K562 (cell line): ENCODE measurements around the gene AMTN. TPM values are rescaled to one million over a fixed set of nuclear protein-coding genes. Genes with fewer than 3 reads are reported as not detected.

Source experiments
- ATAC-seq: fragments of 200-7000 bp; cut with Tn5 transposase; 3 replicates; pipeline ENCODE4 v1.9.1; 2020; ENCODE audit warnings: moderate library complexity
- BruUV-seq: library from RNA; stranded (reverse); fragments of 400-500 nt; replicated peaks from 2 replicates; lab custom pipeline; 2021; lab: Mats Ljungman, UMichigan
- CTCF ChIA-PET: fragments of 300-600 bp; formaldehyde crosslinking; extraction: SDS; loops from one replicate; lab custom pipeline; 2021; ENCODE audit warnings: low intra/inter-chr PET ratio; lab: Yijun Ruan, JAX
- POLR2A ChIA-PET: fragments of 300-600, 350-650 bp; sonication (Branson Sonifier 250); formaldehyde crosslinking; extraction: SDS; loops from one replicate; lab custom pipeline; 2021; ENCODE audit warnings: antibody characterized with exemption, inconsistent platforms; lab: Yijun Ruan, JAX
- DNase-seq, 4 experiments: peaks; one replicate each; pipeline versions ENCODE4 v3.0.0 to v3.0.0-alpha.2; 2011 to 2018; ENCODE audit warnings: low spot score in 3 of 4, mixed read lengths in 3 of 4; ENCODE audit errors: extremely low read depth in 1 of 4
- FAIRE-seq: peaks from 2 replicates; lab custom pipeline; 2011; peaks lifted over from hg19 to GRCh38; lab: Jason Lieb, UNC
- H2AFZ ChIP-seq: 2 replicates; pipeline ENCODE4 v1.6.0; 2011; ENCODE audit warnings: low read depth, low read length, control low read depth, inconsistent platforms
- H3K27ac ChIP-seq: fragments of 200-600 bp; 3 replicates; pipeline ENCODE4 v1.8.0; 2011; ENCODE audit warnings: low read depth, mild to moderate bottlenecking, control low read depth, inconsistent platforms, low read length, moderate library complexity, mixed read lengths; ENCODE audit errors: extremely low read depth
- H3K27me3 ChIP-seq, 2 experiments: fragments of 300-600 bp in 1 of 2; 2 replicates in 1 of 2; 3 replicates in 1 of 2; pipeline versions ENCODE4 v1.6.0 to v1.8.0; 2011; ENCODE audit warnings: inconsistent platforms in 2 of 2, low read length in 2 of 2, mild to moderate bottlenecking in 1 of 2, mixed read lengths in 1 of 2, moderate library complexity in 1 of 2; ENCODE audit not compliant: control insufficient read depth in 2 of 2, insufficient read depth in 2 of 2
- H3K36me3 ChIP-seq: fragments of 300-600 bp; 3 replicates; pipeline ENCODE4 v1.8.0; 2011; ENCODE audit warnings: mild to moderate bottlenecking, low read length, inconsistent platforms; ENCODE audit not compliant: control insufficient read depth, insufficient read depth
- H3K4me1 ChIP-seq, 2 experiments: fragments of 200-600 bp in 1 of 2; replicated peaks in 1 of 2; 2 replicates in 1 of 2; 3 replicates in 1 of 2; pipeline versions ENCODE4 v1.5.1 to v1.8.0; 2011; ENCODE audit warnings: inconsistent platforms in 2 of 2, low read length in 2 of 2, mild to moderate bottlenecking in 1 of 2, mixed read lengths in 1 of 2, moderate library complexity in 1 of 2; ENCODE audit not compliant: control insufficient read depth in 2 of 2, insufficient read depth in 2 of 2
- H3K4me2 ChIP-seq: 2 replicates; pipeline ENCODE4 v1.6.1; 2011; ENCODE audit warnings: low read length, control low read depth, inconsistent platforms, mixed read lengths; ENCODE audit not compliant: insufficient read depth
- H3K4me3 ChIP-seq: fragments of 200-600 bp; sonication (generic), shearing (Covaris generic); 2 replicates; pipeline ENCODE4 v1.5.1; 2016; ENCODE audit warnings: control low read depth, inconsistent platforms
- H3K79me2 ChIP-seq: fragments of 200-600 bp; 3 replicates; pipeline ENCODE4 v1.8.0; 2011; ENCODE audit warnings: low read length, inconsistent platforms; ENCODE audit not compliant: control insufficient read depth, insufficient read depth
- H3K9ac ChIP-seq, 2 experiments: 2 replicates each; pipeline versions ENCODE4 v1.6.0 to v1.6.1; 2011; ENCODE audit warnings: low read depth in 2 of 2, low read length in 2 of 2, control low read depth in 1 of 2, inconsistent platforms in 1 of 2, mild to moderate bottlenecking in 1 of 2, mixed read lengths in 1 of 2; ENCODE audit not compliant: insufficient read depth in 1 of 2
- H3K9me1 ChIP-seq: one replicate; pipeline ENCODE4 v1.6.0; 2011; ENCODE audit warnings: inconsistent platforms, mild to moderate bottlenecking, low read length, moderate library complexity; ENCODE audit not compliant: control insufficient read depth, insufficient read depth
- H3K9me3 ChIP-seq: replicated peaks from 2 replicates; pipeline ENCODE4 v1.5.1; 2011; ENCODE audit warnings: low read depth, low read length, inconsistent platforms; ENCODE audit not compliant: control insufficient read depth, insufficient read depth
- H4K20me1 ChIP-seq: replicated peaks from 2 replicates; pipeline ENCODE4 v1.6.1; 2011; ENCODE audit warnings: low read length, inconsistent platforms, mixed read lengths; ENCODE audit not compliant: control insufficient read depth, insufficient read depth
- BCOR ChIP-seq: fragments of 450-650 bp; IDR thresholded peaks from 2 replicates; pipeline ENCODE4 v1.6.1; 2016
- CBFA2T2 ChIP-seq: fragments of 450-650 bp; conservative IDR thresholded peaks from 2 replicates; pipeline ENCODE4 v1.6.1; 2017; ENCODE audit warnings: mild to moderate bottlenecking
- HDAC8 ChIP-seq: fragments of 450-650 bp; IDR thresholded peaks from 2 replicates; pipeline ENCODE4 v1.6.1; 2016; ENCODE audit warnings: mild to moderate bottlenecking, missing genetic modification characterization, moderate library complexity, missing compliant biosample characterization
- MCM5 ChIP-seq: fragments of 450-650 bp; IDR thresholded peaks from 2 replicates; pipeline ENCODE4 v1.6.1; 2016; ENCODE audit warnings: low read depth
- PHF21A ChIP-seq: fragments of 450-650 bp; IDR thresholded peaks from 2 replicates; pipeline ENCODE4 v1.6.1; 2017; ENCODE audit warnings: low read depth, borderline replicate concordance
- POLR2H ChIP-seq: IDR thresholded peaks from 2 replicates; pipeline ENCODE4 v1.6.1; 2016; ENCODE audit warnings: missing genetic modification characterization, low read depth, mild to moderate bottlenecking, control low read depth, missing compliant biosample characterization, moderate library complexity
- SIX5 ChIP-seq, 2 experiments: IDR thresholded peaks; 2 replicates each; pipeline ENCODE4 v1.6.1; 2011; ENCODE audit warnings: low read length in 2 of 2, borderline replicate concordance in 1 of 2, low read depth in 1 of 2, mild to moderate bottlenecking in 1 of 2, moderate library complexity in 1 of 2; ENCODE audit not compliant: insufficient read depth in 1 of 2
- ZFP1 ChIP-seq: fragments of 450-650 bp; formaldehyde crosslinking; IDR thresholded peaks from 2 replicates; pipeline ENCODE4 v1.4.0; 2020; ENCODE audit warnings: mild to moderate bottlenecking, mixed read lengths
- ZNF830 ChIP-seq: fragments of 250-450 bp; sonication (Bioruptor Pico); IDR thresholded peaks from 2 replicates; pipeline ENCODE4 v1.5.0; 2021; ENCODE audit warnings: mild to moderate bottlenecking
- WGBS: fragments of 100-300 bp; shearing (Covaris generic); methylation state at CpG from one replicate; pipeline ENCODE4 v1.1.6; 2016; ENCODE audit warnings: low coverage, mixed read lengths; ENCODE audit not compliant: insufficient coverage; ENCODE audit errors: missing lambda C conversion rate; 5-methylcytosine and 5-hydroxymethylcytosine counted together
- in situ Hi-C: fragments of 300-500 bp; cut with MboI; formaldehyde crosslinking; loops from 4 replicates; pipeline ENCODE4 v1.15.0; 2018; ENCODE audit warnings: inconsistent platforms, mixed read lengths
- intact Hi-C: fragments of 100-400 bp; cut with micrococcal nuclease; formaldehyde crosslinking; loops from 2 replicates; pipeline ENCODE4 v1.14.2; 2022
- polyA plus RNA-seq, 8 experiments: library from polyadenylated mRNA; depleted of rRNA in 4 of 8; stranded (reverse) in 5 of 8; unstranded in 3 of 8; fragments of >200 nt; fragmentation: Nextera tagmentation in 2 of 8; fragmentation: Illumina TruSeq in 1 of 8; extraction: Ambion mirVana in 2 of 8; extraction: Trizol in 1 of 8; gene quantifications; 2 replicates each; pipeline versions ENCODE4 v1.2.1 to v1.2.3, GENCODE V29; 2011 to 2014; ENCODE audit warnings: inconsistent platforms in 1 of 8, missing spikeins in 1 of 8
- total RNA-seq, 7 experiments: library from RNA; depleted of rRNA in 6 of 7; stranded (reverse); fragments of >200 nt in 6 of 7; fragmentation: Illumina TruSeq in 2 of 7; extraction: Trizol in 2 of 7; gene quantifications; 2 replicates each; pipeline versions ENCODE4 v1.2.1 to v1.2.3, GENCODE V29; 2011 to 2021; ENCODE audit warnings: low replicate concordance in 1 of 7
- TF ChIP-seq, protein P1 (sequence below): fragments of 450-650 bp; formaldehyde crosslinking; IDR thresholded peaks from 2 replicates; pipeline ENCODE4 v1.4.0; 2022; ENCODE audit warnings: mild to moderate bottlenecking, moderate library complexity
- TF ChIP-seq, protein P2 (sequence below): IDR thresholded peaks from 2 replicates; pipeline ENCODE4 v1.6.1; 2011; ENCODE audit warnings: borderline replicate concordance, low read depth, mild to moderate bottlenecking, moderate library complexity, low read length; ENCODE audit not compliant: insufficient read depth, poor library complexity, severe bottlenecking
- TF ChIP-seq, protein P3 (sequence below): fragments of 200-800 bp; sonication (Bioruptor generic); IDR thresholded peaks from 2 replicates; pipeline ENCODE4 v1.6.1; 2017; ENCODE audit warnings: missing genetic modification characterization, missing compliant biosample characterization
- TF ChIP-seq, protein P4 (sequence below): sonication (generic); formaldehyde crosslinking; IDR thresholded peaks from 2 replicates; pipeline ENCODE4 v1.8.0; 2022; ENCODE audit warnings: mild to moderate bottlenecking, missing genetic modification reagents
- TF ChIP-seq, protein P5 (sequence below), 2 experiments: fragments of 450-650 bp; IDR thresholded peaks; 2 replicates each; pipeline ENCODE4 v1.6.1; 2016

The AMTN gene
- total and polyA plus RNA-seq, 9 of the 15 experiments (the other 6 are each of a cell fraction or from before 2014, with no cell fraction given): not detected

DNA sequence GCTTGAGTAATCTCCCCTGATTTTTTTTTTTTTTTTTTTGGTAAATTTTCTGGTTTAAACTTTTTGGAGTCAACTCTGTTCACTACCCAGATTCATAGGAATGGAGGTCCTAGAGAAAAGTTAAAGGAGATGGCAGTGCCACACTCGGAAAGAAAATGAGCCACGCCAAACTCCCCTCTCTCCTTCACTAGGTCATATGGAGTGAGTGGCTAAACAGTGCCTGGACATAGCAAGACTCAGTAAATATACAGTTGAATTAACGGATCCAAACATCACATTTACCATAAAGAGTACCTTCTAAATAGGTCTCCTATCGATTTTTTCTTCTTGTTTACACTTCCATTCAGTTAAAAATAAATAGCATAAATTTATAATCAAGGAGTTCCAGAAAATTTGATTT is 13.6 kb upstream of the AMTN start:
- Histone ChIP-seq H3K9me1 (no peaks in the 10 kb centered on the region), H3K4me3 (no peak overlapping the region), H3K27me3 (no peaks in the 10 kb centered on the region), H2AFZ (no peak overlapping the region), H3K9me3 (no peaks in the 10 kb centered on the region), H3K36me3 (no peaks in the 10 kb centered on the region), H4K20me1 (no peaks in the 10 kb centered on the region), H3K79me2 (no peaks in the 10 kb centered on the region), H3K4me1 (no peaks in the 10 kb centered on the region), H3K9ac (no peak overlapping the region), H3K27ac (no peak overlapping the region), H3K4me2 (no peak overlapping the region)
- ATAC-seq: no peak
- BruUV-seq: no TSS peak
- FAIRE-seq: no peak
- in situ Hi-C loops: loop anchor here (25.0 kb wide), 1 partner anchor 817 kb away; no protein-coding TSS in a partner anchor
- intact Hi-C loops: loop anchor here (5.0 to 10.0 kb wide), 2 partner anchors 812 to 1190 kb away; no protein-coding TSS in a partner anchor
- 3% methylated on average over 4 of the region's 4 CpGs for WGBS
- ChIA-PET POLR2A (interaction anchor here (0.7 kb wide), 1 partner anchor 22 kb away, joined by 3 read pairs; no protein-coding TSS in a partner anchor), CTCF (interaction anchor here (0.5 to 1.2 kb wide), 2 partner anchors 815 to 1208 kb away, joined by 3 read pairs; no protein-coding TSS in a partner anchor)
- DNase-seq: no peak
- TF ChIP-seq CBFA2T2 (no peak), ZNF830 (CRISPR knock-in tag) (no peak), ZFP1 (CRISPR knock-in tag) (no peak), POLR2H (no peak), BCOR (no peak), MCM5 (no peak), PHF21A (no peak), HDAC8 (tag) (no peak), SIX5 (IDR thresholded peaks at IDR 0.05; ENCODE audit: borderline replicate concordance in 1 of 2, insufficient read depth in 1 of 2, low read depth in 1 of 2, low read length in 2 of 2) (no peak)
- TF ChIP-seq, protein P1, sequence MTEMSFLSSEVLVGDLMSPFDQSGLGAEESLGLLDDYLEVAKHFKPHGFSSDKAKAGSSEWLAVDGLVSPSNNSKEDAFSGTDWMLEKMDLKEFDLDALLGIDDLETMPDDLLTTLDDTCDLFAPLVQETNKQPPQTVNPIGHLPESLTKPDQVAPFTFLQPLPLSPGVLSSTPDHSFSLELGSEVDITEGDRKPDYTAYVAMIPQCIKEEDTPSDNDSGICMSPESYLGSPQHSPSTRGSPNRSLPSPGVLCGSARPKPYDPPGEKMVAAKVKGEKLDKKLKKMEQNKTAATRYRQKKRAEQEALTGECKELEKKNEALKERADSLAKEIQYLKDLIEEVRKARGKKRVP: no peak
- TF ChIP-seq, protein P2, sequence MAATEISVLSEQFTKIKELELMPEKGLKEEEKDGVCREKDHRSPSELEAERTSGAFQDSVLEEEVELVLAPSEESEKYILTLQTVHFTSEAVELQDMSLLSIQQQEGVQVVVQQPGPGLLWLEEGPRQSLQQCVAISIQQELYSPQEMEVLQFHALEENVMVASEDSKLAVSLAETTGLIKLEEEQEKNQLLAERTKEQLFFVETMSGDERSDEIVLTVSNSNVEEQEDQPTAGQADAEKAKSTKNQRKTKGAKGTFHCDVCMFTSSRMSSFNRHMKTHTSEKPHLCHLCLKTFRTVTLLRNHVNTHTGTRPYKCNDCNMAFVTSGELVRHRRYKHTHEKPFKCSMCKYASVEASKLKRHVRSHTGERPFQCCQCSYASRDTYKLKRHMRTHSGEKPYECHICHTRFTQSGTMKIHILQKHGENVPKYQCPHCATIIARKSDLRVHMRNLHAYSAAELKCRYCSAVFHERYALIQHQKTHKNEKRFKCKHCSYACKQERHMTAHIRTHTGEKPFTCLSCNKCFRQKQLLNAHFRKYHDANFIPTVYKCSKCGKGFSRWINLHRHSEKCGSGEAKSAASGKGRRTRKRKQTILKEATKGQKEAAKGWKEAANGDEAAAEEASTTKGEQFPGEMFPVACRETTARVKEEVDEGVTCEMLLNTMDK: no peak
- TF ChIP-seq, protein P3, sequence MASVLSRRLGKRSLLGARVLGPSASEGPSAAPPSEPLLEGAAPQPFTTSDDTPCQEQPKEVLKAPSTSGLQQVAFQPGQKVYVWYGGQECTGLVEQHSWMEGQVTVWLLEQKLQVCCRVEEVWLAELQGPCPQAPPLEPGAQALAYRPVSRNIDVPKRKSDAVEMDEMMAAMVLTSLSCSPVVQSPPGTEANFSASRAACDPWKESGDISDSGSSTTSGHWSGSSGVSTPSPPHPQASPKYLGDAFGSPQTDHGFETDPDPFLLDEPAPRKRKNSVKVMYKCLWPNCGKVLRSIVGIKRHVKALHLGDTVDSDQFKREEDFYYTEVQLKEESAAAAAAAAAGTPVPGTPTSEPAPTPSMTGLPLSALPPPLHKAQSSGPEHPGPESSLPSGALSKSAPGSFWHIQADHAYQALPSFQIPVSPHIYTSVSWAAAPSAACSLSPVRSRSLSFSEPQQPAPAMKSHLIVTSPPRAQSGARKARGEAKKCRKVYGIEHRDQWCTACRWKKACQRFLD (CRISPR knock-in tag): no peak
- TF ChIP-seq, protein P4, sequence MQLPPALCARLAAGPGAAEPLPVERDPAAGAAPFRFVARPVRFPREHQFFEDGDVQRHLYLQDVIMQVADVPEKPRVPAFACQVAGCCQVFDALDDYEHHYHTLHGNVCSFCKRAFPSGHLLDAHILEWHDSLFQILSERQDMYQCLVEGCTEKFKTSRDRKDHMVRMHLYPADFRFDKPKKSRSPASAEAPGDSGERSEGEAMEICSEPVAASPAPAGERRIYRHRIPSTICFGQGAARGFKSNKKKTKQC (CRISPR knock-in tag): no peak
- TF ChIP-seq, protein P5, sequence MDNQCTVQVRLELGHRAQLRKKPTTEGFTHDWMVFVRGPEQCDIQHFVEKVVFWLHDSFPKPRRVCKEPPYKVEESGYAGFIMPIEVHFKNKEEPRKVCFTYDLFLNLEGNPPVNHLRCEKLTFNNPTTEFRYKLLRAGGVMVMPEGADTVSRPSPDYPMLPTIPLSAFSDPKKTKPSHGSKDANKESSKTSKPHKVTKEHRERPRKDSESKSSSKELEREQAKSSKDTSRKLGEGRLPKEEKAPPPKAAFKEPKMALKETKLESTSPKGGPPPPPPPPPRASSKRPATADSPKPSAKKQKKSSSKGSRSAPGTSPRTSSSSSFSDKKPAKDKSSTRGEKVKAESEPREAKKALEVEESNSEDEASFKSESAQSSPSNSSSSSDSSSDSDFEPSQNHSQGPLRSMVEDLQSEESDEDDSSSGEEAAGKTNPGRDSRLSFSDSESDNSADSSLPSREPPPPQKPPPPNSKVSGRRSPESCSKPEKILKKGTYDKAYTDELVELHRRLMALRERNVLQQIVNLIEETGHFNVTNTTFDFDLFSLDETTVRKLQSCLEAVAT (IDR thresholded peaks at IDR 0.05): no peak
